HG03060 (cell line): ENCODE measurements around the gene TMEM158.

ENCODE experiments used
- ATAC-seq: cut with Tn5 transposase; IDR thresholded peaks from one replicate; pipeline ENCODE4 v1.9.1; 2021; ENCODE audit warnings: low read depth, moderate number of reproducible peaks; ENCODE audit not compliant: unreplicated experiment

TMEM158 gene

DNA sequence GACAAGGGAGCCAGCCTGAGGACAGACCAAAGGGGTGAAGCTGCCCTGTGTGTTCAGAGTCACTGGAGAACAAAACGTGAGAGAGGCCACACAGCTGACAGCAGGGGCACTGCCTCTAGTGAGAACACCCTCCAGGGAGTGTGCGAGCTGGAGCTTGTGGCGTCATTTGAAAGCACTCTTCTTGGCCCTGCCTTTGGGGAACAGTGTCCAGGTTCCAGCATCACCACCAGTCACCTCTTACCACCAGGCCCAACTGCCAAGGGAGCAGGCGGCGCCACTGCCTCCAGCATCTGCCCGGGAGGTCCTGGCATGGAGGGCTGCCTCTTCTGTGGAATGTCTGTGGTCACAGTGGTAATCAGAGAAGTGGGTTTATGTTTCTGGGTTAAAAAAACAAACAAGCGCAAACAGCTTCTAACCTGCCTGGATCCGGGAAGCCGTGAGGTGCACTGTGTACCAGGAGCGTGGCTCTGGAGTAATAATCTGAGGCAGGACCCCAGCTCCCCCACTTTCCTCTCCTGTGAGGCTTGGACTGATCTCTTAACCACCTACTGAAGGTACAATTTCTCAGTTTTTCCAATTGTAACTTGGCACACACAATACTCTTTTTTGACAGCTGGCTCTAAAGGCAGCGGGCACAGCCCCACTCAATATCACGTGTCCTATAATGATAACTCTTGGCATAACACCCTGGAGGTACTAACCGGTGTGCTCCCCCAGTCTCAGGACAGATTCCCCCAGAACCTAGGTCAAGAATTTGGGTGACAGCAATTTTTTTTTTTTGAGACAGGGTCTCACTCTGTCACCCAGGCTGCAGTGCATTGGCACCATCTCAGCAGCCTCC lies 47.7 kb downstream of the TMEM158 start:
- ATAC-seq, result no peak

DNA sequence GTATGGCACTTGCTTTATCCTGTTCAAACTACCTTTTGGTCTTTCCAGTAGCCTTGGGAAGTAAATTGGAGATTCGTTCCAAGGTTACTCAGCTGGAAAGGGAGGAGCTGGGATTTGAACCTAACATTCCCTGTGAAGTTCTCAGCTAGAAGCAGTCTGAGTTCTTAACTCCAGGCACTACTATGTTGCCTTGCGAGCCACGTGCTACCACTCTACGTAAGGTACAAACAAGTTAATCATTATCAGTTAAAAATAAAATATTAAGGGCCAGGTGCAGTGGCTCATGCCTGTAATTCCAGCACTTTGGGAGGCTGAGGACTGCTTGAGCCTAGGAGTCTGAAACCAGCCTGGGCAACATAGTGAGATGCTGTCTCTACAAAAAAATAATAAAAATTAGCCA lies 49.2 kb downstream of the TMEM158 start:
- no peak for ATAC-seq
